PFSK-1 (cell line): ENCODE data around the gene OVOL1.

Experiments
- FOXP2 ChIP-seq: optimal IDR thresholded peaks from 2 replicates; pipeline ENCODE3; 2011; ENCODE audit warnings: borderline replicate concordance, control low read depth, inconsistent platforms; ENCODE audit not compliant: insufficient read depth; ENCODE audit errors: extremely low read length, extremely low read depth
- POLR2AphosphoS5 ChIP-seq: IDR thresholded peaks from 2 replicates; pipeline ENCODE4 v1.6.1; 2012; ENCODE audit warnings: low read depth, mild to moderate bottlenecking, control low read depth, low read length, moderate library complexity
- REST ChIP-seq, 2 experiments: IDR thresholded peaks; 2 replicates each; pipeline versions ENCODE4 v1.6.1 to v1.8.0; 2011 to 2012; ENCODE audit warnings: low read depth in 2 of 2, low read length in 2 of 2, control low read depth in 1 of 2, inconsistent platforms in 1 of 2, mild to moderate bottlenecking in 1 of 2, moderate library complexity in 1 of 2; ENCODE audit not compliant: insufficient read depth in 1 of 2
- SIN3A ChIP-seq: IDR thresholded peaks from 2 replicates; pipeline ENCODE4 v1.6.1; 2012; ENCODE audit warnings: mild to moderate bottlenecking, low read length, moderate library complexity, borderline replicate concordance; ENCODE audit not compliant: insufficient read depth
- TAF1 ChIP-seq: IDR thresholded peaks from 2 replicates; pipeline ENCODE4 v1.6.1; 2012; ENCODE audit warnings: low read length, control low read depth, borderline replicate concordance; ENCODE audit not compliant: insufficient read depth

The OVOL1 gene

GRCh38 chr11:65806979-65807378 is 20.1 kb downstream of the OVOL1 start:
- no peak for TF ChIP-seq POLR2AphosphoS5
- TF ChIP-seq FOXP2: no peak
- no peak for TF ChIP-seq SIN3A
- no peak for TF ChIP-seq REST (IDR thresholded peaks at IDR 0.05; ENCODE audit: insufficient read depth in 1 of 2, low read depth in 2 of 2, low read length in 2 of 2)
- TF ChIP-seq TAF1: no peak

- TF ChIP-seq FOXP2 (no peak), REST (IDR thresholded peaks at IDR 0.05; ENCODE audit: insufficient read depth in 1 of 2, low read depth in 2 of 2, low read length in 2 of 2) (no peak), POLR2AphosphoS5 (no peak), TAF1 (no peak), SIN3A (no peak)
Observed at GRCh38 chr11:65808744-65809341, 22.0 kb downstream of the OVOL1 start.

DNA sequence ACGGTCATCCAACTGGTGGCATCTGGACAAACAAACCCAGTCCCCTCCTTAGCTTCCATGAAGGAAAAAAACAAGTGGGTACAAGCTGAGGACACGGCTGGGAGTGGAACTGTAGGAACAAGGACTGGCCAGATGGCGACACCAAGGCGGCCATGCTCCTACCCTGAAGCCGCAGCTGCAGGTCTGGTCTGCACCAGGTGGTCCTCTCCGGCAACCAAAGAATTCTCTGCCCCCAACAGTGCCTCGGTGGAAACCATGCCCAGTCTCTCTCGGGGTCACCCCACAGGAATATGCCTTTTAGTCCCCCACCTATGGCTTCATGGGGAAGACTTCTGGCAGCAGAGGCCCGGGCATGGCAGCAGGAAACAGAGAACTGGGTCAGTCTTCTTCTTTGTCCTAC is 22.6 kb downstream of the OVOL1 start:
- TF ChIP-seq FOXP2 (no peak), TAF1 (no peak)

DNA sequence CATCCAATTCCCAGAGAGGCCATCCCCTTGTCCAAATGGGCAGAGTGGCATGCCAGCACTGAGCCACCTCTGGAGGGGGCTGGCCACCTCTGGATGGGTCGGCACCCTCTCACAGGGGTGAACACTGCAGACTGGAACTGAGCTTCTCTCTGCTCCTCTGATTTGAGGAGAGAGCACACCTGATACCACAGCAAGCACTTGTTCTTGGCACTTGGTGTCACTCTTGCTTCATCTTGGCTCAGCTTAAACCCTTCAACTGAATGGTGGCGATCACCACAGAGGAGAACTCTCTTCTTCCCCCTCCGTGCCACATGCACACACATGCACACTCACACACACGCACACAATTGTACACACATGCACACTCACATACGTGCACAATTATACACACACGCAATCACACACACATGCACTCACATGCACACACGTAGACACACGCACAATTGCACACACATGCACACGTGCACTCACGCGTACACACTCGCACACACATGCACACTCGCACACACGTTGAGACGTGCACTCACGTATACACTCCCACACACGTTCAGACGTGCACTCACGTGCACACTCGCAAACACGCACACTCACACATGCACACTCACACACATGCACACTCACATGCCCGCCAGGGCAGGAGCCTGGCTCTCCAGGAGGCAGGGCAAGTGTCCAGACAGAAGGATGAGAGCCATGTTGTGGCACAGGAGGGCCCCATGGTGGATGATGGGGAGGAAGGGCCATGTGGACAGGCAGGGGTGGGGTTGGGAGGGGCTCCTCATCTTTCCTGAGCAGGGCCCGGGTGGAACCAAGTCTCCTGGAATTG is 23.4 kb downstream of the OVOL1 start:
- no peak for TF ChIP-seq FOXP2

GRCh38 chr11:65811764-65812475 is 25.1 kb downstream of the OVOL1 start:
- TF ChIP-seq POLR2AphosphoS5 (no peak), FOXP2 (no peak), TAF1 (no peak), SIN3A (no peak), REST (IDR thresholded peaks at IDR 0.05; ENCODE audit: insufficient read depth in 1 of 2, low read depth in 2 of 2, low read length in 2 of 2) (no peak)
